ENCODE measurements around the gene TATDN2. TPM values are rescaled to one million over a fixed set of nuclear protein-coding genes. Genes with fewer than 3 reads are reported as not detected.

The TATDN2 gene
- polyA plus RNA-seq, 4 donors, result 33.9 to 34.8 (median 34.1) TPM

DNA sequence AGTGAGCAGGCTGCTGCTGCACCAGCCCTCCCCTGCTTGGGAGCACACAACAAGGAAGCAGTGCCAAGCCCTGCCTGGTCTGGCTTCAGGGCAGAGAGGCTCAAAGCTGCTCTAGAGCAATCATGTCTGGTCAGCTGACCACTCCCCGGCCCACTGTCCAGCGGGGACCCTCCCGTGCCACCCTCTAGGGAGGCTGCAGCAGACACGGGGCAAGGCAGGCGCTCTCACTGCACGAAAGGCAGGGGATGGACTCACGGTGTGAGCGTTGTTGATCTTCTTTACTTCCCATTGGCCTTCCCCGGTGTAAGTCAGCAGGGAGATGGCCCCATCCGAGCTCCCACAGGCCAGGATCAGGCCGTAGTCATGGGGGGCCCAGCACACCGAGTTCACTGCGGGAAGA is 63.5 kb downstream of the TATDN2 start:
- no peak for DNase-seq (ENCODE audit: low read depth in 4 of 4, low spot score in 3 of 4)

DNA sequence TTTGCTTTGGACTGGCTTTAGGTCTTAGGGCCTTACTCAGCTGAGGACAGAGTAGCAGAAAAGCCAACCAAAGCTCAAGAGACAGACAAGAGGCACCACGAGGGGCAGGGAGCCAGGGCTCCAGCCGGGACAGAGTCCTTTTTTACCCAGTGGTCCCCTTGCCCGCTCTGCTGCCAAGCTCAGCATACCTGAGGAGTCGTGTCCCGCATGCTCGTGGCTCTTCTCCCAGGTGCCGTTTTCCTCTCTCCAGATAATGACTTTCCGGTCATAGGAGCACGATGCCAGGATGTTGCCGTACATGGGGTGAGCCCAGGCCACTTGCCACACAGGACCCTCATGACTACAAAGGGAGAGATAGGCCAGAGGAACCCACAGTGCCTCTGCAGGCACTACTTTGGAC is 64.1 kb downstream of the TATDN2 start:
- no peak for DNase-seq (ENCODE audit: low read depth in 4 of 4, low spot score in 3 of 4)

DNA sequence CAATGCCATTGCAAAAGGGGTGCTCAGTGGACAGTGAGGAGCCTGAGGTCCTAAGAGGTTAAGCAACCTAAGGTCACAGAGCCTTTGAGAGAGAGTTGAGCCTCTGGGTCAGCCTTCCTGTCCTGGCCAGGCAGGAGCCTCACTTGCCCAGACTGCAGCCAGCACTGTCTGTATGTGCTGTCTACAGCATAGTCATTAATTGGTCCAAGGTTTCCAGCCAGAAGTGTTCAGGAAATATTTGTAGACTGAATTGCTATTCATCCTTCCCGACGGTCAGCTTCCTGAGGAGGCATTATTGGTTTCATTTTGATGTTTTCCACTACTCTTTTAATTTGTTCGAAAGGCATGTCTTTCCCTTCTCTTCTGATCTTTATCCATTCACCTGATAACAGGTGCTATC is 64.6 kb downstream of the TATDN2 start:
- DNase-seq (ENCODE audit: low read depth in 4 of 4, low spot score in 3 of 4), result no peak

DNA sequence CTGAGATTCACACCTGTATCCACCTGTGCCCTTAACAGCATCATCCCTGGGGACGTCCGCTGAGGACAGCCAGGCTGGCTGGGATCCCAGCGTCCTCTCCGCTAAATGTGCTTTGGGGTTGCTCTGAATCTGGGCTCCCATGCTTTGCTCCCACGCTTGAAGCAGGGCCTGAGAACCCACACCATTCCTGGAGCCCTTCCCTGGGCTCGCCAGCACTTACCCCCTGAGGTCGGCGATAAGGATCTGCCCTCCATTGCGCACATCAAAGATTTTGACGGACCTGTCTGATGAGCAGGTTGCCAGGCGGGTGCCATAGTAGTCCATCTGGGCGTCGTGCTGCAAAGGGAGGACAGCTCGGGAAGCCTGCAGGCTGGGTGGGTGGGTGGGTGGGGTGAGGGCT is 66.8 kb downstream of the TATDN2 start:
- no peak for DNase-seq (ENCODE audit: low read depth in 4 of 4, low spot score in 3 of 4)

DNA sequence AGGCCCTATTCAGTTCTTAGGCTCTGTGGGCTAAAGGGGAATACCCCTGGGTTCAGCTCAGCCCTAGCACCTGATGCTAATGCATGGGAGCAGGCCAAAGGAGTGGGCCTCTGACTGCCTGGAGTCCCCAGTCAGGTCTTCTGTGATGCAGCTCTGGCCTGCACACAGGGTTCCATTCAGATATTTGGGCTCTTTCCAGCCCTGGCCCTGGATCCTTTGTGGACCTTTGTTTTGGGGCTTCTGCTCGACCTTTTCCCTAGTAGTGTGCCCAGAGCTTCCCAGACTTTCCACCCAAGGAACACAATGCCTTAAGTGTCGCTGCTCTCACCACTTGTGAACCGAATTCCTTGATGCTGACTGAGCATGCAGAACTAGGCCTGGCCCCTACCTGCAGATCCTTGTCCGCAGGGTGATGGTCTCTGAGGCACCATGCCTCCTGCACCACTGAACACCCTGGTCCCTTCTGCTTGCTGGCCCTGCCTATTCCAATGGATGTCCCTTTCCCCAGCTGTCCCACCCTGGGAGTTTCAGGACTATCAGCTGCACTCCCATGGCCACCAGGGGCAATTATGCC is 67.6 kb downstream of the TATDN2 start:
- DNase-seq (ENCODE audit: low read depth in 4 of 4, low spot score in 3 of 4), result no peak

DNA sequence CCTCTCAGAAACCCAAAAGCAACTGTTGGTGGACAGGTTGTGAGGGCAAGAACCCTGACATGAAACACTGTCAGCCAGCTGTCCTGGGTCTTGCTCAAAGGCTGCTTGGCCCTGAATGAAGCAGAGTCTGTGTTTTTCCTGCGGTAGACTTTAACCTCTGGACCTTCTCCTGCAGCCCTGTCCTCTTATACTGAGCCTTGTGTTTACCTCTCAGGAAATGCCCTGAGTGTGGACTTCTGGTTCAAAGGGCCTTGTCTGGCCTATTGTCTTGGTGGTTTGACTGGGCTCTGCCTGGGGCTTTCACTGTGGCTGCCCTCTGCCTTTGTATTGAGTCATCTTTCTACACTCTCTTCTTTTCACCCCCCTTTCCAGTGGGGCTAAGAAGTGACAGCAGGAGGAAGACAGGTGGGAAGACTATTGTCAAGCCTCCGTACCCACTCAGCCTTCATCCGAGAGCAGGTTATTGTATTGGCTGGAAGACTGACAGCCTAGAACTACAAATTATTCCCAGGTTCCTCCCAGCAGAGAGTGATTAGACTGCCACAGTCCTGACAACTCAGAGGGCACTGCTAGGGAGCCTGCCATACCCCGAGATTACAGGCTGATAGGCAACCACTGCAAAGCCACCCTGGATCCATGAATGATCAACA is 69.2 kb downstream of the TATDN2 start:
- DNase-seq (ENCODE audit: low read depth in 4 of 4, low spot score in 3 of 4), result no peak

DNA sequence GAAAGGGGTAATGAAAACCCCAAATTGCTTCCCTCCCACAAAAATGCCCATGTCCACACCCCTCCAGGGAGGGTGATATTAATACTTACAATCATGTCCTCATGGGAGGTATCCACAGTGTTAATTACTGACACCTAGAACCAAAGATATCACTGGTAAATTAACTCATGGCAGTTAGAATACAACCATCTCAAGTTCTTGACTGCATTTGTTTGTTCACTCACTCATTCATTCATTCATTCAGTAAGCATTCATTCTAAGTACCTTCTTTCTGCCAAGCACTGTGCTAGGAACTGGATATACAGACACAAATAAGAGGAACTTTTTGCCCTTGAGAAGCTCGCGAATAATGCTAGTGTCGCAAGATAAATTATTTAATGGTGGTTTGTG is 69.7 kb downstream of the TATDN2 start:
- no peak for DNase-seq (ENCODE audit: low read depth in 4 of 4, low spot score in 3 of 4)

DNA sequence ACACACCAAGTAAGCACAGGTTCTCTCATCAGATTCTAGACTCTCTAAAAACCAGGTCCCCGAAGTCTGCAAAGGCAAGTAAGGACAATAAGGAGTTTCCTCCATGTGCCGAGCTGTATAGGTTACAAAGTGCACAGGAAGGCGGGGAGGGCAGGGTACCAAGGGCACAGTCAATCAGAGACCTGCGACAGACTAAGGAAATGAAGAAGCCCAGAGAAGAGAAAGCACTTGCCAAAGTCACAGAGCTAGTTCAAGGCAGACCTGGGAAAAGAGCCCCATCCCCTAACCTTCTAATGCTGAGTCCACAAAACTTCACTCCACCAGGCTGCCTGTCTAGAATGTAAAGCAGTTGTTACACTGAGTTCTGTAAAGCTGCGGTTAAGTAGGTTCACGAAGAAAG is 71.0 kb downstream of the TATDN2 start:
- DNase-seq (ENCODE audit: low read depth in 4 of 4, low spot score in 3 of 4), result no peak

DNA sequence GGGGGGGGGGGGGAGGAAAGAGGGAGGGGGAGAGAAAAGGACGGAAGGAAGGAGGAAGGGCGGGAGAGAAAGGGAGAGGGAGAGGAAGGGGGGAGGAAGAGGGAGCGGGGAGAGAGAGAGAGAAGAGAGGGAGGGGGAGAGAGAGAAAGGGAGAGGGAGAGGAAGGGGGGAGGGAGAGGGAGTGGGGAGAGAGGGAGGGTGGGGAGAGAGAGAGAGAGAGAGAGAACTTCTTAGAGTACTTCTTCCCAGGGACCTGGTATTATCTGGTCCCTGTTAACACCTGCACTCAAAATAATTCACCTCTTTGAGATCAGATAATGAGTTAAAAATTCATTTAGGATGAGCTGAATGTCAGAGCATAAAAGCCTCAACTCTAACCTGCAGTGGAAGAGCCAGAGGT is 71.5 kb downstream of the TATDN2 start:
- DNase-seq (ENCODE audit: low read depth in 4 of 4, low spot score in 3 of 4), result no peak

DNA sequence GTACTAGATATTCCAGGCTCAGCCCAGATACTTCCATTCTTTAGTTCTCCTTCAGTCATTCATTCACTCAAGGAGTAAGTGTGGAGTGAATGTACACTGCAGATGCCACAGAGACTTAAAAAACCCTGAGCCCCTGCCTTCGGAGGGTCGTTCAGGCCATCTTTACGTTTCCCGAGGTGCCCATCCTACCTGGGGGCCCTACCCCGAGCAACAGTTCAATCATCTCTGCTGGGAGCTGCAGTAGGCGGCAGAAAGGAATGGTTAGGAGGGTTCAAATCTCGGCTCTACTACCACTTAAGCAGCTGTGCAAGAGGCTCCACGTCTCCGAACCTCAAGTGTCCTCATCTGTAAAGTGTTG is 72.0 kb downstream of the TATDN2 start:
- no peak for DNase-seq (ENCODE audit: low read depth in 4 of 4, low spot score in 3 of 4)

DNA sequence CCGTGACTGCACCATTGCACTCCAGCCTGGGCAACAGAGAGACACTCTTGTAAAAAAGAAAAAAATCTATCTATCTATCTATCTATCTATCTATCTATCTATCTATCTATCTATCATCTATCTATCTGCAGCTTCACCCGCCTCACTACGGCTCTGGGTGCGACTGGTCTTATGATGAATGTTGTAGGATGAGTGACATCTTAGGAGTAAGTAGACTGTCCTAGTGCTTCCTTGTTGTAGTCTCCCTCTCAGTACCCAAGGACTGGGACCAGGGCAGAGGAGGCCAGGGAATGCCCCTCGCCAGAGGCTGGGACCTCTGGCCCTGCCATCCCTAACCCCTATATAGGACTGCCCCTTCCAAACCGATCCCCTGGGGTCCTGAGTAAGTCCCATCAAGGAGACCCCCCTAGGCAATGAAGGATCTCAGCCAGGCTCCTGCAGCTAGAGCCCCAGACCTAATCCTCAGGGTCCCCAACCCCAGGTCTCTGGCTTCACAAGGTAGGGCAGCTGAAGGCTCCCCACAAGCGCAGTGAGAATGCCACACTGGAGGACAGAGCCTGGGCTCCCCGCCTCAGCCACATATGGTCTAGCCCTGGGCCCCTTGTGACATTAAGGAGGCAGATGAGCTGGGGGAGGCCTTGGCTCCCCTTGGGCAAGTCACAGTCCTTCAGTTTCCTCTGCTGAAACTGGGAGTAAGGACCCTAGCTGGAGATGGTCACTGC is 73.5 kb downstream of the TATDN2 start:
- DNase-seq (ENCODE audit: low read depth in 4 of 4, low spot score in 3 of 4), result no peak

DNA sequence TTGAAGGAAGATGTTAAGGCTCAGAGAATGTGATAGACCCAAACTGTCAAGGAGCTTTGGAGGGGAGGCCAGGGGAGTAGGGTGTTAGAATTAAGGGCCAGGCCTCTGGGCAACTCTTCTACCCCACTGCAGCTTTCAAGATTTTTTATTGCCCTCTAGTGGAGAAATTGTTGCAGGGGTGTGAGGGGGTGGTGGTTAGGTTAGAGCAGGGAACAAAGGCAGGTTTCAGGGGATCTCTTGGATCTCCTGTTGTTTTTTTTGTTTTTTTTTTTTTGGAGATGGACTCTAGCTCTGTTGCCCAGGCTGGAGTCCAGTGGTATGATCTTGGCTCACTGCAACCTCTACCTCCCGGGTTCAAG is 74.1 kb downstream of the TATDN2 start:
- DNase-seq (ENCODE audit: low read depth in 4 of 4, low spot score in 3 of 4), result no peak

DNA sequence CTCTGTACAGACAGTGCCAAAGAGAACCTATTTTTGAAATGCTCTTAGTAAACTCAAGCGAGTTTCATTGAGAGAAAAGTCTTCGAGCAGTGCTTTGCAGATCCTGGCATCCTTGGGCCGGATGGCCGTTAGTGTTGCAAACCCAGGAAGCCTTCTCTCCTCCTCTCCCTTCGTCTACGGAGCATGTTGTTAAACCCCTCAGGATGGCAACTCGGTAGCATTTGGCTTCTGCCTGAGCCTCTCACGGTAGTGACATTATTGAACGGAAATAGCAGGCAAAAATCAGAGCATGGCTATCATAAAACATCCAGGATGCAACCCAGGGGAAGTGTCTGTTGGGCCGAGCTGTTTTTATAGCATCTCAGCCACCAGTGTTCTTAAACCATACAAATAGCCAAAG is 79.3 kb downstream of the TATDN2 start:
- DNase-seq (ENCODE audit: low read depth in 4 of 4, low spot score in 3 of 4), result no peak

DNA sequence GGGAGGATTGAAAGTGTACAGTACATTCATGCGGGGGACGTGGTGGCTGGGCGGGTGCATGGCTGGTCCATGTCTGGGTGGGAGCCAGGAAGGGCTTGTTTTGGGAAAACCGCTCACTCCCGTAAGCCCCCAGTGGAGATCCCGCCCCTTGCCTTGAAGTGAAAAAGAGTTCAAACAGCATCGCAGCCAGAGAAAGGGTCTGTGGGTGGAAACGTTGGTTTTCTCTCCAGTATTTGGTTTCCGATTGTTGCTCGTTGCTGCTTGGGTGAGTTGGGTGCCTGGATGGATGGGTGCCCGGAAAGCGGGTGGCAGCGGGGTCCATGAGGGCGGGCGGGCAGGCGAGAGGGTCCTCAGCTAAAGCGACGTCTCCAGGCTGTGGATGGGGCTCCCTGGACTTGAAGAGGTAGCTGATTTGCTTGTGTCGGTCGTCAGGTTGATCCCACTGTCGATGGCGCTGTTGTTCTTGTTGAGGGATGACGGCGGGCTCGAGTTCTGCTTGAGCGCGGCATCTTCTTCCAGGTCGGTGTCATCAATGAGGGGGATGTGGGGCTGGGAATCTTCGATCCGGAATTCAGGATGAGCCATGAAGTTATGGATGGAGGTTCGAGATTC is 80.3 kb downstream of the TATDN2 start:
- no peak for DNase-seq (ENCODE audit: low read depth in 4 of 4, low spot score in 3 of 4)

DNA sequence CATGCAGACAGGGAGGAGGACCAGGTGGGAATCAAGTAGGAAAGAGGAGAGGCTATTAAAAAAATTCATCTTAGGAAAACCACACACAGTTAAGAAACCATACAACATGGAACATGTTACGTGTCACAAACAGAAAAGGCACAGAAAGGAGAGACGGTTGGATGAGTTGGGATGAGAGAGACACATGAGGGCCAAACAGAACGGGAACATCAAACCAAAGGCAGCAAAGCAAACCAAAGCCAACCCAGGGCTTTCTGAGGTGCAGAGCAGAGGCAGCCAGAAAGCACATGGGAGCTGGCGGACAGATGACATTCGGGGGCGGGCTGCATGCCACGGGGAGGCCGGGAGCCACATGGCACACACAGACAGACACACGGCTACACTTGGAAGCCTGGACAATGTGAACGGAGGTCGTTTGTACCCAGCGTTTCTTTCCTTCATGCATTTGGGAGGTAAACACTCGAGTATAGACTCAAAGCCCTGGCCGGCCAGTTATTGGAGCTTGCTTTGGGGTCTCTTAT is 81.3 kb downstream of the TATDN2 start:
- no peak for DNase-seq (ENCODE audit: low read depth in 4 of 4, low spot score in 3 of 4)

DNA sequence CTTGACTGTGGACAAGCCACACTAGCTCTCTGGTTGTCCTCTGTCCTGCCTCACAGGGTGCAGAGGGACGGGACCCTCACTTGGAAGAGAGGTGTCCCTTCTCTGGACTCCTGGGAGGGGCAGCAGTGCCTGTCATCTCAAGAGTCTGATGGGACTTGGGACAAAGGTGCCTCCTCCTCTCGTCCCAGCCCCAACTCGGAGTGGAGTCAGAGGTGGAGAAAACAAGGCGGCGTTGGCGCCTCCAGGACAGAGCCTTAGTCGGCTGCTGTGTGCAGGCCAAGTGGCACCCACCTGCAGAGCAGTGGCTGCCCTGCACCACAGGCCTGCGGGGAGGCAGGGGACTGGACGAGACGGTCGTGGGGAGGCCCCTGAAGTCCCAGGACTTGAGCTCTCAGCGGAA is 82.1 kb downstream of the TATDN2 start:
- no peak for DNase-seq (ENCODE audit: low read depth in 4 of 4, low spot score in 3 of 4)

Other genes starting within 250 kb of the TATDN2 start
- gene FANCD2, start 222.0 kb upstream of the TATDN2 start, polyA plus RNA-seq (ENCODE audit: insufficient read length in 4 of 4), result 10 to 100 TPM; 14.4 to 19.3 (median 17.2) TPM
- 1 to 10 TPM in 1 of 4 donors, under 1 TPM in 2, not detected in 1; 0.13 to 1.2 (median 0.51) TPM for gene FANCD2OS, start 140.2 kb upstream of the TATDN2 start, polyA plus RNA-seq (ENCODE audit: insufficient read length in 4 of 4)
- gene BRK1, start 132.8 kb upstream of the TATDN2 start, polyA plus RNA-seq (ENCODE audit: insufficient read length in 4 of 4), result 100 to 1,000 TPM; 204 to 221 (median 219) TPM
- gene VHL, start 106.7 kb upstream of the TATDN2 start, polyA plus RNA-seq (ENCODE audit: insufficient read length in 4 of 4), result 10 to 100 TPM; 72.0 to 87.6 (median 83.1) TPM
- gene IRAK2, start 83.5 kb upstream of the TATDN2 start, polyA plus RNA-seq (ENCODE audit: insufficient read length in 4 of 4), result 1 to 10 TPM in 1 of 4 donors, under 1 TPM in 3; 0.65 to 1.1 (median 0.88) TPM
- gene GHRL, start 44.5 kb downstream of the TATDN2 start, polyA plus RNA-seq (ENCODE audit: insufficient read length in 4 of 4), result 1 to 10 TPM; 2.9 to 4.3 (median 3.5) TPM
- gene SEC13, start 72.7 kb downstream of the TATDN2 start, polyA plus RNA-seq (ENCODE audit: insufficient read length in 4 of 4), result 100 to 1,000 TPM; 110 to 127 (median 118) TPM

All from right renal pelvis (tissue), 4 donors.